ENCODE measurements around the gene BCAS4. TPM values are rescaled to one million over a fixed set of nuclear protein-coding genes. Genes with fewer than 3 reads are reported as not detected.
A peak's percentile ranks its signal among the peaks of the same experiment; 100 is the strongest.

Gene BCAS4
- total and polyA plus RNA-seq, 2 experiments from 2014 or later = 22.2 to 24.8 TPM

GRCh38 chr20:50798650-50799049 lies 3.8 kb downstream of the BCAS4 start:
- TF ChIP-seq CREB1 (CRISPR knock-in tag; IDR thresholded peaks at IDR 0.05; ENCODE audit: low read depth) = no peak
- no peak for TF ChIP-seq POLR2AphosphoS5 (IDR thresholded peaks at IDR 0.05; ENCODE audit: low read depth)
- TF ChIP-seq EZH2 (IDR thresholded peaks at IDR 0.05; ENCODE audit: low read depth, unreplicated experiment) = no peak
- TF ChIP-seq JUNB (IDR thresholded peaks at IDR 0.05; ENCODE audit: unreplicated experiment) = no peak
- TF ChIP-seq EZH2phosphoT487 (IDR thresholded peaks at IDR 0.05; ENCODE audit: unreplicated experiment) = no peak
- TF ChIP-seq ETS1 (IDR thresholded peaks at IDR 0.05) = no peak
- no peak for TF ChIP-seq NANOG (IDR thresholded peaks at IDR 0.05; ENCODE audit: borderline replicate concordance)
- no peak for TF ChIP-seq STAT1 (IDR thresholded peaks at IDR 0.05; ENCODE audit: unreplicated experiment)
- no peak for TF ChIP-seq ZNF462 (CRISPR knock-in tag; IDR thresholded peaks at IDR 0.05)
- TF ChIP-seq ZNF114 (CRISPR knock-in tag; IDR thresholded peaks at IDR 0.05) = no peak
- TF ChIP-seq CTCF (conservative IDR thresholded peaks at IDR 0.05; ENCODE audit: low read depth in 2 of 2) = no peak
- no peak for TF ChIP-seq REST (IDR thresholded peaks at IDR 0.05; ENCODE audit: unreplicated experiment)
- TF ChIP-seq ZNF331 (CRISPR knock-in tag; IDR thresholded peaks at IDR 0.05; ENCODE audit: low read depth) = no peak
- Histone ChIP-seq H4K20me1 (replicated peaks; ENCODE audit: insufficient read depth) (no peaks in the 10 kb centered on the region; the same call in none of the 2 replicates), H2AFZ (no peak overlapping the region), H3K9me2 (ENCODE audit: insufficient read depth) (no peaks in the 10 kb centered on the region), H3K36me3 (ENCODE audit: insufficient read depth) (no peaks in the 10 kb centered on the region), H3K4me3 (no peak overlapping the region), H3K4me1 (ENCODE audit: insufficient read depth) (peaks cover 5% of the 10 kb centered on the region), H3F3A (replicated peaks; ENCODE audit: low read depth) (peaks cover 20% of the 10 kb centered on the region; the same call in 1 of the 2 replicates), H3K27me3 (ENCODE audit: insufficient read depth) (0 out of 2 replicates have a peak, but pooled peaks cover 4% of the 10 kb centered on the region), H3K79me2 (replicated peaks; ENCODE audit: insufficient read depth) (peaks cover 9% of the 10 kb centered on the region), H3K4me2 (no peak overlapping the region), H3K27ac (ENCODE audit: low read depth) (peak overlapping the region; percentile 69; the same call in 1 of the 2 replicates)
- Mint-ChIP-seq H3K36me3 (ENCODE audit: low read depth) (no peaks in the 10 kb centered on the region), H3K9me3 (no peaks in the 10 kb centered on the region; the same call in 2 of the 3 replicates), H3K4me1 (peaks cover 15% of the 10 kb centered on the region), H3K27me3 (ENCODE audit: insufficient read depth, low read depth, poor library complexity) (peaks cover 9% of the 10 kb centered on the region), H3K4me3 (no peak overlapping the region), H3K27ac (0 out of 2 replicates have a peak overlapping the region, but pooled peaks have one; percentile 30)
- ATAC-seq (no peak), DNase-seq (ENCODE audit: low spot score) (no peak)

All from GM23338 (cell line).